ENCODE data around the gene MZF1.

MZF1 gene

GRCh38 chr19:58550362-58551122 is 22.6 kb downstream of the MZF1 start:
- TF ChIP-seq ZFP3 (CRISPR knock-in tag; IDR thresholded peaks at IDR 0.05) (no peak), GLIS3 (CRISPR knock-in tag; IDR thresholded peaks at IDR 0.05) (no peak)
- no peak for ATAC-seq

GRCh38 chr19:58549664-58550361 is 23.3 kb downstream of the MZF1 start:
- no peak for TF ChIP-seq POU6F1 (CRISPR knock-in tag; IDR thresholded peaks at IDR 0.05; ENCODE audit: borderline replicate concordance, low read depth)
- no peak for TF ChIP-seq ZNF565 (CRISPR knock-in tag; conservative IDR thresholded peaks at IDR 0.05; ENCODE audit: low read depth)
- no peak for TF ChIP-seq TOX (CRISPR knock-in tag; IDR thresholded peaks at IDR 0.05; ENCODE audit: borderline replicate concordance)
- no peak for TF ChIP-seq TSHZ2 (CRISPR knock-in tag; IDR thresholded peaks at IDR 0.05)
- TF ChIP-seq OSR1 (CRISPR knock-in tag; IDR thresholded peaks at IDR 0.05), result no peak
- TF ChIP-seq CREB5 (CRISPR knock-in tag; IDR thresholded peaks at IDR 0.05; ENCODE audit: low read depth), result no peak
- no peak for TF ChIP-seq CSRNP3 (CRISPR knock-in tag; IDR thresholded peaks at IDR 0.05)
- no peak for TF ChIP-seq GLIS3 (CRISPR knock-in tag; IDR thresholded peaks at IDR 0.05)
- no peak for TF ChIP-seq ISL1 (CRISPR knock-in tag; IDR thresholded peaks at IDR 0.05)
- TF ChIP-seq ZC3H10 (CRISPR knock-in tag; IDR thresholded peaks at IDR 0.05), result no peak
- TF ChIP-seq BACH2 (CRISPR knock-in tag; IDR thresholded peaks at IDR 0.05; ENCODE audit: borderline replicate concordance), result no peak
- TF ChIP-seq PATZ1 (CRISPR knock-in tag; IDR thresholded peaks at IDR 0.05; ENCODE audit: borderline replicate concordance), result no peak
- TF ChIP-seq ZFP3 (CRISPR knock-in tag; IDR thresholded peaks at IDR 0.05), result no peak
- TF ChIP-seq RARB (CRISPR knock-in tag; IDR thresholded peaks at IDR 0.05), result no peak
- TF ChIP-seq SNAI2 (CRISPR knock-in tag; IDR thresholded peaks at IDR 0.05), result no peak
- no peak for TF ChIP-seq TCF4 (CRISPR knock-in tag; IDR thresholded peaks at IDR 0.05; ENCODE audit: borderline replicate concordance)
- no peak for TF ChIP-seq ZNF70 (CRISPR knock-in tag; IDR thresholded peaks at IDR 0.05)
- ATAC-seq, result no peak

- TF ChIP-seq POU6F1 (CRISPR knock-in tag; IDR thresholded peaks at IDR 0.05; ENCODE audit: borderline replicate concordance, low read depth) (no peak), ISL1 (CRISPR knock-in tag; IDR thresholded peaks at IDR 0.05) (no peak), RARB (CRISPR knock-in tag; IDR thresholded peaks at IDR 0.05) (no peak), GLIS3 (CRISPR knock-in tag; IDR thresholded peaks at IDR 0.05) (no peak), ZNF70 (CRISPR knock-in tag; IDR thresholded peaks at IDR 0.05) (no peak), TCF4 (CRISPR knock-in tag; IDR thresholded peaks at IDR 0.05; ENCODE audit: borderline replicate concordance) (no peak), SNAI2 (CRISPR knock-in tag; IDR thresholded peaks at IDR 0.05) (no peak), CSRNP3 (CRISPR knock-in tag; IDR thresholded peaks at IDR 0.05) (no peak), BACH2 (CRISPR knock-in tag; IDR thresholded peaks at IDR 0.05; ENCODE audit: borderline replicate concordance) (no peak)
- ATAC-seq, result no peak
Observed at GRCh38 chr19:58548859-58549663, 24.1 kb downstream of the MZF1 start.

Data from SK-N-SH treated with all-trans-retinoic acid at 6 μM for 48 hours (cell line).